Heart left ventricle (tissue), 16 donors: ENCODE measurements around the gene AGRN. TPM values are rescaled to one million over a fixed set of nuclear protein-coding genes. Genes with fewer than 3 reads are reported as not detected.
"Not testable (repeated sequence)": the region's sequence is repeated elsewhere in the genome, so short reads cannot be mapped to it uniquely, and the experiment has no call there.

Source experiments
- ATAC-seq, 4 donors: fragments of 200-7000 bp; cut with Tn5 transposase; one replicate each; pipeline ENCODE4 v1.9.1; 2020 to 2022; ENCODE audit warnings: moderate library complexity in 4 of 4, mild to moderate bottlenecking in 3 of 4, moderate number of reproducible peaks in 1 of 4
- DNase-seq, 5 donors: peaks; one replicate each; pipeline ENCODE4 v3.0.0-alpha.2; 2020
- H3K27ac ChIP-seq, 12 donors: fragments of 200-600 bp; sonication (generic) in 4 of 12; one replicate each; pipeline versions ENCODE4 v1.5.0 to v1.8.0; 2016 to 2022; ENCODE audit warnings: mild to moderate bottlenecking in 2 of 12
- H3K27me3 ChIP-seq, 9 donors: fragments of 200-600 bp; sonication (generic) in 2 of 9; one replicate each; pipeline versions ENCODE4 v1.5.1 to v1.8.0; 2016 to 2022; ENCODE audit warnings: mild to moderate bottlenecking in 3 of 9
- H3K36me3 ChIP-seq, 9 donors: fragments of 200-600 bp; sonication (generic) in 2 of 9; one replicate each; pipeline versions ENCODE4 v1.5.0 to v1.8.0; 2018 to 2022; ENCODE audit warnings: mild to moderate bottlenecking in 2 of 9
- H3K4me1 ChIP-seq, 12 donors: fragments of 200-600 bp; sonication (generic) in 4 of 12; one replicate each; pipeline versions ENCODE4 v1.5.0 to v1.8.0; 2016 to 2022; ENCODE audit warnings: mild to moderate bottlenecking in 3 of 12
- H3K4me3 ChIP-seq, 12 donors: fragments of 200-600 bp; sonication (generic) in 4 of 12; one replicate each; pipeline versions ENCODE4 v1.5.0 to v1.8.0; 2017 to 2022; ENCODE audit warnings: mild to moderate bottlenecking in 9 of 12, moderate library complexity in 4 of 12
- H3K9me3 ChIP-seq, 12 donors: fragments of 200-600 bp; sonication (generic) in 4 of 12; one replicate each; pipeline versions ENCODE4 v1.5.0 to v1.8.0; 2016 to 2022; ENCODE audit warnings: mild to moderate bottlenecking in 1 of 12
- CTCF ChIP-seq, 12 donors: fragments of 200-600 bp; sonication (generic) in 4 of 12; IDR thresholded peaks; one replicate each; pipeline versions ENCODE4 v1.5.0 to v1.8.0; 2018 to 2022; ENCODE audit warnings: antibody characterized with exemption in 12 of 12, mild to moderate bottlenecking in 5 of 12
- POLR2A ChIP-seq, 2 donors: fragments of 450-650 bp; IDR thresholded peaks; one replicate each; pipeline ENCODE4 v1.6.1; 2017; ENCODE audit warnings: antibody characterized with exemption in 2 of 2, mild to moderate bottlenecking in 2 of 2, moderate library complexity in 2 of 2
- WGBS, 4 donors: extraction: QIAGEN DNeasy Blood & Tissue Kit in 2 of 4; methylation state at CpG; one replicate each; pipeline versions ENCODE4 v1.1.5 to v1.1.7; 2013 to 2018; 5-methylcytosine and 5-hydroxymethylcytosine counted together
- intact Hi-C, 10 donors: fragments of 100-400 bp; cut with DNase I; formaldehyde crosslinking; loops; one replicate each; pipeline versions ENCODE4 v1.11.1 to v1.14.2; 2022
- polyA plus RNA-seq, 2 donors: library from polyadenylated mRNA; stranded (reverse); fragments of 200-250 nt; gene quantifications; one replicate each; pipeline ENCODE4 v1.2.3, GENCODE V29; 2013
- total RNA-seq, 9 donors: library from RNA; depleted of rRNA in 2 of 9; stranded (reverse); fragments of >200 nt in 2 of 9; fragmentation: NEBNext Ultra II Directional in 3 of 9; extraction: Animal tissue kit (Norgen Biotek cat#: 25700) in 3 of 9; gene quantifications; one replicate each; pipeline versions ENCODE4 v1.1.0 to v1.2.4, GENCODE V29; 2016 to 2023
- donor health status: ischemic (EF 13 %, LVEDD 7.1; RV severe dilation, severe dysfunction).
- donor health status: healthy with polysubstance abuse.
- donor health status: DM: no; HTN: yes; CAD: no.
- donor health status: DM: no; HTN: no; CAD: no.
- donor health status: ischemic (EF 25% LVEDD 6.9; RV normal size, moderate dysfunction).
- donor health status: ischemic (EF 25% LVEDD 5.7; RV mildly dilated, moderate dysfunction).
- donor health status: healthy.
- donor health status: DM: yes; HTN: yes; CAD: no.
- donor health status: ischemic (EF 35%, LVEDD 5.7; RV mildly dilated, moderate dysfunction).
- donor health status: nonischemic (EF 11% LVEDD 7.7; RV severe dilation, severe dysfunction).
- donor health status: DM: yes; HTN: yes; CAD: no.
- donor health status: PGD.
- donor health status: ischemic (EF 29% LVEDD 5.4; RV normal size, mild dysfunction).
- donor health status: nonischemic (EF 23%, LVEDD 6.1; RV moderate dilation, normal function).

AGRN gene
- total and polyA plus RNA-seq, 11 donors, result 9.7 to 45.7 (median 18.6) TPM

GRCh38 chr1:1013105-1013921 is 6.6 kb upstream of the AGRN start, which contains the start of gene ISG15:
ISG15 (plus strand) TSS chr1:1013497; CDS start chr1:1013574, 77 bp downstream.
- DNase-seq (peak; percentile 92 to 95 (median 93)), ATAC-seq (peak; percentile 90 to 95 (median 91))
- WGBS, 4 donors, result 2 to 5% (median 3%) methylated on average over 27 to 30 of the region's 30 CpGs
- Histone ChIP-seq H3K36me3 (no peaks in the 10 kb centered on the region), H3K27ac (peak within 1 kb of the TSS; percentile 29 to 97 (median 92)), H3K27me3 (no peaks in the 10 kb centered on the region), H3K4me3 (peak within 1 kb of the TSS; percentile 43 to 92 (median 74)), H3K4me1 (peaks cover 0 to 27% (median 17%) of the 10 kb centered on the region in 12 donors), H3K9me3 (no peaks in the 10 kb centered on the region)
- intact Hi-C loops, result no loop called here
- TF ChIP-seq POLR2A (IDR thresholded peaks at IDR 0.05) (peak; percentile 39 to 90), CTCF (IDR thresholded peaks at IDR 0.05) (peak in 1 of 12 donors; percentile 23)

GRCh38 chr1:1013922-1014648 is 5.8 kb upstream of the AGRN start:
- Histone ChIP-seq H3K27me3 (no peaks in the 10 kb centered on the region), H3K27ac (peak overlapping the region; percentile 29 to 97 (median 92)), H3K9me3 (no peaks in the 10 kb centered on the region), H3K36me3 (no peaks in the 10 kb centered on the region), H3K4me1 (peaks cover 2 to 30% (median 19%) of the 10 kb centered on the region in 12 donors), H3K4me3 (peak overlapping the region; percentile 43 to 92 (median 74))
- intact Hi-C loops, result loop anchor here in 1 of 10 donors (2.0 kb wide), 1 partner anchor 13 kb away; the partner anchor contains the start of gene HES4
- peak in 3 of 4 donors; percentile 37 to 43 (median 41) for ATAC-seq
- peak in 4 of 5 donors; percentile 36 to 66 (median 47) for DNase-seq
- TF ChIP-seq POLR2A (IDR thresholded peaks at IDR 0.05) (no peak), CTCF (IDR thresholded peaks at IDR 0.05) (no peak)
- 24 to 57% (median 47%) methylated on average over 8 to 41 of the region's 41 CpGs for WGBS, 4 donors

- Histone ChIP-seq H3K9me3 (no peaks in the 10 kb centered on the region), H3K4me1 (peaks cover 2 to 32% (median 20%) of the 10 kb centered on the region in 12 donors), H3K27me3 (no peaks in the 10 kb centered on the region), H3K36me3 (no peaks in the 10 kb centered on the region), H3K27ac (peak overlapping the region in 11 of 12 donors; percentile 87 to 97 (median 93)), H3K4me3 (peak overlapping the region in 9 of 12 donors; percentile 58 to 92 (median 81))
- intact Hi-C loops, result loop anchor here in 2 of 10 donors (2.0 to 5.0 kb wide), 2 partner anchors 14 to 47 kb away; partner anchors contain the start of gene HES4 (in 1 of the 2)
- peak; percentile 8 to 45 (median 24) for TF ChIP-seq CTCF (IDR thresholded peaks at IDR 0.05)
- TF ChIP-seq POLR2A (IDR thresholded peaks at IDR 0.05), result no peak
- 72 to 74% (median 74%) methylated on average over 20 of the region's 20 CpGs for WGBS, 4 donors
- peak in 4 of 5 donors; percentile 23 to 54 (median 30) for DNase-seq
- no peak for ATAC-seq
These were observed 4.9 kb upstream of the AGRN start for GRCh38 chr1:1014799-1015681.

GRCh38 chr1:1017397-1018320 is 2.3 kb upstream of the AGRN start:
- H3K36me3 ChIP-seq, H3K4me3 ChIP-seq, H3K27ac ChIP-seq, H3K9me3 ChIP-seq, ATAC-seq: not testable (repeated sequence)
- peak in 1 of 5 donors; percentile 7 for DNase-seq
- peaks cover 0 to 10% (median 0%) of the 10 kb centered on the region in 9 donors for H3K27me3 ChIP-seq
- peaks cover 2 to 46% (median 35%) of the 10 kb centered on the region in 12 donors for H3K4me1 ChIP-seq
- intact Hi-C loops, result loop anchor here in 1 of 10 donors (5.0 kb wide), 1 partner anchor 45 kb away; no protein-coding TSS in a partner anchor
- 80 to 88% (median 81%) methylated on average over 12 to 17 of the region's 17 CpGs for WGBS, 4 donors

GRCh38 chr1:1018321-1018685 is 1.6 kb upstream of the AGRN start:
- peaks cover 0 to 10% (median 0%) of the 10 kb centered on the region in 9 donors for H3K27me3 ChIP-seq
- peaks cover 2 to 45% (median 36%) of the 10 kb centered on the region in 12 donors for H3K4me1 ChIP-seq
- intact Hi-C loops, result loop anchor here in 1 of 10 donors (5.0 kb wide), 1 partner anchor 44 kb away; no protein-coding TSS in a partner anchor
- H3K36me3 ChIP-seq, H3K27ac ChIP-seq, ATAC-seq, H3K9me3 ChIP-seq, H3K4me3 ChIP-seq: not testable (repeated sequence)
- peak in 1 of 5 donors; percentile 23 for DNase-seq
- WGBS, 4 donors, result 93 to 97% (median 96%) methylated on average over 19 to 26 of the region's 26 CpGs
